ENCODE data around the gene NCKAP5L.
"Not testable (repeated sequence)": the region's sequence is repeated elsewhere in the genome, so short reads cannot be mapped to it uniquely, and the experiment has no call there.

Gene NCKAP5L

GRCh38 chr12:49865782-49866135 lies 37.5 kb upstream of the NCKAP5L start:
- no peak for DNase-seq

- DNase-seq: no peak
Measured at GRCh38 chr12:49865109-49865781, 37.0 kb upstream of the NCKAP5L start.

GRCh38 chr12:49864798-49865090 lies 36.5 kb upstream of the NCKAP5L start:
- DNase-seq: no peak

DNA sequence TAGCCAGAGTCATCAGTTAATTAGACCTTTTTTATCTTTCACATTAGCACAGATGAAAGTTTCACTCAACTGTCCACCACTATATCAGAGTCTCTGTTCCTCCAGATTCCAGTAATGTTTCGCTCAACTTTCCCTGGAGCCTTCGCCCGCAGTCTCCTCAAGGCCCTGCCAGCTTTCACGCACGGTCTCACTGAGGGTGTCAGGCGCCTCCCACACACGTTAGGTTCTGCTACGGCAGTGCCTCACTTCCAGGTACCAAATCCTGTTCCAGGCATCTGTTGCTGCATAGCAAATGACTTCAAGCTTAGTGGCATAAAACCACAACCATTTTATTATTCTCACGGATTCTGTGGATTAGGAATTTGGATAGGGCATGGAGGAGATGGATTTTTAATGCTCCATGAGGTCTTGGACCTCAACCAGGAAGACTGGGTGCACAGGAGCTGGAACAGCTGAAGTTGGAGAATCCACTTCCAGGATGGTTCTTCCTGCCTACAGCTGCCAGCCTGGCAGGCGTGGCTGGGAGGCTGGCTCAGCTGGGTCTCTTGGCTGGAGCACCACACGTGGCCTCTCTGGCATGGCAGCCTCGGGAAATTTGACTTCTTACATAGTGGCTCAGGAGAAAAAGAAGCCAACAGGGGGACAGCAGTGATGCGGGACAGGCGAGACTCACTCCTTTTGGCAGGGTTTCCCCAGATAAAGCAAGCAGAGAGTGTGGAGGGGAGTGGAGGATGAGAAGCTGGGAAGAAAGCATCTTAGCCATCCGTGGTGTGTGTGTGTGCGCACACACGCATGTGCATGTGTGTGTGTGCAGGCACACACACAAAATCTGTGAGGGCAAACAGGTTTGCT lies 36.0 kb upstream of the NCKAP5L start:
- no peak for DNase-seq

DNA sequence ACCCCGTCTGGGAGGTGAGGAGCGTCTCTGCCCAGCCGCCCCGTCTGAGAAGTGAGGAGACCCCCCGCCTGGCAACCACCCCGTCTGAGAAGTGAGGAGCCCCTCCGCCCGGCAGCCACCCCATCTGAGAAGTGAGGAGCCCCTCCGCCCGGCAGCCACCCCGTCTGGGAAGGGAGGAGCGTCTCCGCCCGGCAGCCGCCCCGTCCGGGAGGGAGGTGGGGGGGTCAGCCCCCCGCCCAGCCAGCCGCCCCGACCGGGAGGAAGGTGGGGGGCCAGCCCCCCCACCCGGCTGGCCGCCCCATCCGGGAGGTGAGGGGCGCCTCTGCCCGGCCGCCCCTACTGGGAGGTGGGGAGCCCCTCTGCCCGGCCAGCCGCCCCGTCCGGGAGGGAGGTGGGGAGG lies 32.7 kb upstream of the NCKAP5L start:
- not testable (repeated sequence) for DNase-seq

- not testable (repeated sequence) for DNase-seq
Measured at GRCh38 chr12:49855890-49856289, 27.7 kb upstream of the NCKAP5L start.

- DNase-seq: no peak
Measured at GRCh38 chr12:49854976-49855375, 26.8 kb upstream of the NCKAP5L start.

- no peak for DNase-seq
Measured at GRCh38 chr12:49853671-49854070, 25.5 kb upstream of the NCKAP5L start.

DNA sequence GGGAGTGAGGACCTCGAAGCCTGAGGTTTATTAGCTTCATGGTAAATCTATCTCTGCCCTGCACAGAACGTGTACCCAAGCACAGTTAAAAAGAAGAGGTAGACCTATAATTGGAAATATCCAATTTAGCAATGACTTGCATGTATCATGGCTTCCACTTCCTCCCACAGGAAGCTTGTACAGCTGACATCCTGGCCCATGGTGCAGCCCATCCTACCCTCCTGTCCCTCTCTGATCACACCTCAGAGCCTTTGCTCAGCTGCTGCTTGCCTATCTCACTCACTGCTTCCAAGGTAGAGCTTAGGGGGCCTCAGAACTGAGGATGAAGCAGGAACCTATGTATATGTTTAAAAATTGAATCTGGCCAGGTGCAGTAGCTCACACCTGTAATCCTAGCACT lies 18.9 kb upstream of the NCKAP5L start:
- DNase-seq: no peak

DNA sequence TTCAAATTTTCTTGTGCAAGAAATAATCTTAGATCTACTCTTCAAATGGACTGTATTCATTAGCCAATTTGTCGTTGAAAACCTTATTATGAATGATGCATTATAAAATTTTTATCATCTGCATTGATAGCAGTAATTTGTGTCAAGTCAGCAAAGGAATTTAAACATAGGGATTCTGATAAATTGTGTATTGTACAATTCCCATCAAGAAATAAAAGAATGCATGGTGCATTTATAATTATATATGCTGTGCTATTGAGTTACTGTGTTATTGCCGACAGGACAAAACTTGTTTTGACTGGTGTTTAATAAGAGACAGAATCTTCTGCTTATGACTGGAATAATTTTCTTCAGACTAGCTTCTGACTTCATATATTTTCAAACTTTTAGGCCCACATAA lies 17.8 kb upstream of the NCKAP5L start:
- no peak for DNase-seq

GRCh38 chr12:49843876-49844437 lies 15.7 kb upstream of the NCKAP5L start:
- DNase-seq: no peak

DNA sequence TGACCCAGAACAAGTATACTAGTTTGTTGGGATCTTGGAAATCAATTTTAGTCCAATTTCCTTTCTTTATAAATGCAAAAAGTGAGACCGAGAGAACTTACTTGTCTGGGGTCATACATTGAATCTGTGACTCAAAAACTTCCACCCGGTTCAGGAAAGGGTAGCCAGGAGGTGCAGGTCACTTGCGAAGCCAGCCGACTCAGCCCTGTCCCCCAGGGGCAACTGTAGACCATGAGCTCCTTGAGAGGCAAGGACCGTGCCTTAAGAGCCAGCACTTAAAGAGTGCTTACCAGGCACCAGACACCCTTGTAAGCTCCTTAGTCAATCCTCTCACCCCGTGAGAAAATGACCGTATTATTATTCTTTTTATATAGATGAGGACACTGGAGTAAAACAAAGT lies 15.2 kb upstream of the NCKAP5L start:
- DNase-seq: no peak

GRCh38 chr12:49842519-49843352 lies 14.5 kb upstream of the NCKAP5L start, which contains the start of gene BCDIN3D:
Gene BCDIN3D (minus strand): TSS chr12:49843106. CDS start chr12:49843087, 19 bp downstream.
- peak; percentile 77 to 83 for DNase-seq

DNA sequence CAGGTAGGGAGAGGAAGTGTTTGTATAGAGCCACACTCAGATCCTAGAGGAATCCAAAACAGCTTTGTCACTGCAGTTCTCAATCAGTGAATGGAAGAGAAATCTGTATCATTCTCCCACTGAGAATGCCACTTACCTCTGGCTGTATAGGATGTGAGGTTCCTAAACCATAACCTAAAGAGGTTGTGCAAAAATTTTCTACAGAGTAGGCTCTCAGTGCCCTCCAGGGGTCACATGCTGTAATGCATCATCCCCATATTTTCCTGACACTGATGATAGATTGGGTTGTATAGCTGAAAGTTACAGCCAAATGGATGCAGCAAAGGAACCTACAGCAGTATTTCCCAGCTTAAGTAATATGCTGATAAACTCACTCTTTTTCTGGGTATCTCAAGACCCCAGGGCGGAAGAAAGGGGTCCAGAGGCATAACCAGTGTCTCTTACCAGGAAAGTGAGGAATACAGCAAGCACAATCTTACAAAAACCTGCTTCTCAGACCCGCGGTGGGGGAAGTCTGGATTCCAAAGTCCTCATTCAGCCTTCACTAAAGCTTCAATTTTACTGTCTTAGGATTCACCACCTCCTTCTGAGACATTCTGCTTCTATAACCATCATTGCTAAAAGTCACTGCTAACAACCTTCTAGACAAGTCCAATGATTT lies 10.9 kb upstream of the NCKAP5L start:
- no peak for DNase-seq

DNA sequence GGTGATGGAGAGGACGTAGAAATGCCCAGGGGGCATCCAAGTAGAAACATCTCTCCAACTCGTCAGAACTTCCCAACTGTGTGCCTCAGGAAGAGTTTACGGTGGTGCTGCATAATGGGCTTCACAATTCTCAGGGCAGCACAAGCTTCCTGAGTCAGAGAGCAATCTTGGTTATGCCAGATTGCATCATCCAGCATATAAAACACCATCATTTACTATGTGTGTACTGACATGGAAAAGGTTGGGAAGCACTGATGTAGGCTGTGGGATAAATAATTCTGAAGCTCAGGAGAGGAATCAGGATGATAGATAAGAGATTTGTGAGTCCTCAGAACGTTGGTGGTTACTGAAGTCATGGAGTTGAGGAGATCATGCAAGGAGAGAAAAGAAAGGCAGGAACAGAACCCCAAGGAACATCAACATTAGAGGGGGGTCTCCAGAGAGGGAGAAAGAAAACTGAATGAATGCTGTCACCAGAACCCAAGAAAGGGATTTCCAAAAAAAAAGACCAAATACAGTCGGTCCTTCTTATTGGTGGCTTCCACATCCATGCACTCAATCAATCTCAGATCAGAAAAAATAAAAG lies 4.7 kb upstream of the NCKAP5L start:
- no peak for DNase-seq

DNA sequence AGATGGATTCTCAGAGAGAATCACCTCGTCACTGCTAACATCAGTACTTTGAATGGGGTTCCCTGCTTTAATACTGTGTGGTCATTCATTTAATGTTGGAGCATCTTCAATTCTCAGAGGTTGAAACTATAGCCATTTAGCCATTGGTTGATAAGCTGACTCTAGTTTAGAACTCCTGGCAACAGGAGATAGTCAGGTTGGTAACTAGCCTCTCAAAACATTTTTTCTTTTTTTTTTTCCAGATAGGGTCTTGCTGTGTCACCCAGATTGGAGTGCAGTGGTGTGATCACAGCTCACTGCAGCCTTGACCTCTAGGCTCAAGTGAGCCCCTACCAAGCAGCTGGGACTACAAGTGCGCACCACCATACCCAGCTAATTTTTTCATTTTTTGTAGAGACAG lies 3.5 kb upstream of the NCKAP5L start:
- DNase-seq: no peak

- DNase-seq: peak in 1 of 2 donors; percentile 72
Measured at GRCh38 chr12:49827401-49828099, 663 bp downstream of the NCKAP5L start.

GRCh38 chr12:49827051-49827400 lies 1.2 kb downstream of the NCKAP5L start:
- no peak for DNase-seq

DNA sequence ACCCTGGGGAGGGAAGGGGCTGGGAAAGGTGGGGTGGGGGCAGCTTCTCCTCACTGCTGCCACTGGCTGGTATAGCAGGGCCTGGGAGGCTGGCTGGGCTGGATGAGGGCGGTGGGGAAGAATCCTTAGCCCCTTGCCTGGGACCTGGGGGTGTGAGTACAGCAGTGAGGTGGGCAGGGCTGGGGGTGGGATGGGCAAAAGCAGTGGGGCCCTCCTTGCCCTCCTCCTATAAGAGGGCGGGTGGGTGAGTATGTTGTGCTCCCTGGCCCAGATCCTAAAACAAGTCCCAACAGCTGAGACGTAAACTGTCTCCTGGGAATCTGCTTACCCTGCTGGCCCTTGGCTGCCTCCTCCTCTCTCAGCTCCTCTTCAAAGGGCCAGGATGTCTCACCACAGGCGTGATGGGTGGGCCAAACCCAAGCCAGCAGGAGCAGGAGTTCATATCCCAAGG lies 2.2 kb downstream of the NCKAP5L start:
- no peak for DNase-seq

DNA sequence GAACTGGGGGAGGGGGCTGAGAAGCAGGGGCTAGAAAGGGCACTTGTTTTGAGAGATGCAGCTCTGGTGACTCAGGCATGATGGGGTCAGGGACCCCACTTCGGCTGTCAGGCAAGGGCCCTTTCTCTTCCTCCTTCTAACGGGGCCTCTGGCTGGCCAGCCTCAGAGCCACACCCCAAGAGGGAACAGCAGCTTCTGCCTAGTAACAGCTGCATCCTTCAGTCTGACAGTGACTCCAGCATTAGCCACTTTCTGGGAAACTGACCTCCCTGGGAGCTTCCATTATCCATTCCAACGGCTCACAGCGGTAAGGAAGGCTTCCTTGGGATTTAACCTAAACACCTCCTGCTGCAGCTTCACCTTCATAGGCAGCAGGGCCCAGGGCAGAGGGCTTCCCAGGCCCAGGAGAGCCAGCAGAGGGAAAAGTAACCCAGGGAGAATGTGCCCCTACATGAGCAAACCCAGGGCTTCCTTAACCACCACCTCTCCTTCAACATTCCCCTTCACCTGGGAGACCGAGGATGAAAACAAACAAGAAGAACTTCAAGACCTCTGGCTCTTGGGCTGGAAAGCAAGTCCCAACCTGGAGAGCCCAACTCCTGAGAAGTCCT lies 2.7 kb downstream of the NCKAP5L start:
- DNase-seq: peak in 1 of 2 donors; percentile 18

DNA sequence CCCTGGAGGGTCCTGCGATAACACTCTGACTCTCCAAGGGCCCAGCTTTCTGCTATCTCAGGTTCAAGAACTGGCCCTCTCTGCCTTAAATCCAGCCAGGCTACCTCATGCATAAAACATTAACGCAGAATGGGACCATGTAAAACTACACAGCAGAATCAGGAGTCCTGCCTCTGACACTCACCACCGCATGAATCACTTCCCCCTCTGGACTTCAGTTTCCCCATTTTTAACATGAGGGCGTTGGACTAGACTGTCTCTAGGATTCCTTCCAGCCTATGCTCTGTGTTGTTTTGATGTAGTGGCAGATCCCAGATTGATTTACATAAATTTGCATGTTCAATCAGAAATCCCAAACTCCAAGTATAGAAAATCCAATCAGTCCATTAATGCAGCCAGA lies 3.3 kb downstream of the NCKAP5L start:
- DNase-seq: peak in 1 of 2 donors; percentile 35
